ENCODE results near the gene CWC27. TPM values are rescaled to one million over a fixed set of nuclear protein-coding genes. Genes with fewer than 3 reads are reported as not detected.
"Not testable (repeated sequence)": the region's sequence is repeated elsewhere in the genome, so short reads cannot be mapped to it uniquely, and the experiment has no call there.

Gene CWC27
- total RNA-seq, 1 donor from 2014 or later: 9.9 TPM

- no peaks in the 10 kb centered on the region for H3K9me3 ChIP-seq (ENCODE audit: control insufficient read depth in 3 of 3, low read length in 3 of 3)
- no peak overlapping the region for H3K4me3 ChIP-seq (ENCODE audit: low read length in 3 of 3)
- H3K9ac ChIP-seq (ENCODE audit: low read depth in 1 of 3, low read length in 3 of 3): no peak overlapping the region
- H3K4me1 ChIP-seq (ENCODE audit: control insufficient read depth in 3 of 3, insufficient read depth in 3 of 3, low read length in 3 of 3): no peaks in the 10 kb centered on the region
- no peak overlapping the region for H3K27ac ChIP-seq (ENCODE audit: low read depth, low read length)
- no peaks in the 10 kb centered on the region for H3K27me3 ChIP-seq (ENCODE audit: control insufficient read depth in 3 of 3, insufficient read depth in 3 of 3, low read length in 3 of 3)
- peaks cover 0 to 10% (median 4%) of the 10 kb centered on the region in 3 donors for H3K36me3 ChIP-seq (ENCODE audit: control insufficient read depth in 3 of 3, insufficient read depth in 3 of 3, low read length in 3 of 3)
These were observed 38.8 kb downstream of the CWC27 start for GRCh38 chr5:64807520-64807919.

GRCh38 chr5:64811050-64811640, 42.4 kb downstream of the CWC27 start:
- Histone ChIP-seq H3K9ac (ENCODE audit: low read depth in 1 of 3, low read length in 3 of 3) (no peak overlapping the region), H3K9me3 (ENCODE audit: control insufficient read depth in 3 of 3, low read length in 3 of 3) (no peaks in the 10 kb centered on the region)

GRCh38 chr5:64814073-64814472, 45.3 kb downstream of the CWC27 start:
- Histone ChIP-seq H3K27ac (ENCODE audit: low read depth, low read length) (no peak overlapping the region), H3K27me3 (ENCODE audit: control insufficient read depth in 3 of 3, insufficient read depth in 3 of 3, low read length in 3 of 3) (no peaks in the 10 kb centered on the region), H3K4me1 (ENCODE audit: control insufficient read depth in 3 of 3, insufficient read depth in 3 of 3, low read length in 3 of 3) (no peaks in the 10 kb centered on the region)

More at GRCh38 chr5:64811050-64811640, 42.4 kb downstream of the CWC27 start:
- no peaks in the 10 kb centered on the region for H3K4me1 ChIP-seq (ENCODE audit: control insufficient read depth in 3 of 3, insufficient read depth in 3 of 3, low read length in 3 of 3)
- H3K27ac ChIP-seq (ENCODE audit: low read depth, low read length): no peak overlapping the region
- H3K27me3 ChIP-seq (ENCODE audit: control insufficient read depth in 3 of 3, insufficient read depth in 3 of 3, low read length in 3 of 3): no peaks in the 10 kb centered on the region
- H3K36me3 ChIP-seq (ENCODE audit: control insufficient read depth in 3 of 3, insufficient read depth in 3 of 3, low read length in 3 of 3): peaks cover 0 to 2% (median 0%) of the 10 kb centered on the region in 3 donors
- no peak overlapping the region for H3K4me3 ChIP-seq (ENCODE audit: low read length in 3 of 3)

GRCh38 chr5:64818245-64818644, 49.5 kb downstream of the CWC27 start:
- peaks cover 0 to 2% (median 0%) of the 10 kb centered on the region in 3 donors for H3K36me3 ChIP-seq (ENCODE audit: control insufficient read depth in 3 of 3, insufficient read depth in 3 of 3, low read length in 3 of 3)
- no peaks in the 10 kb centered on the region for H3K4me1 ChIP-seq (ENCODE audit: control insufficient read depth in 3 of 3, insufficient read depth in 3 of 3, low read length in 3 of 3)
- no peak overlapping the region for H3K4me3 ChIP-seq (ENCODE audit: low read length in 3 of 3)
- H3K9me3 ChIP-seq (ENCODE audit: control insufficient read depth in 3 of 3, low read length in 3 of 3): no peaks in the 10 kb centered on the region
- H3K27me3 ChIP-seq (ENCODE audit: control insufficient read depth in 3 of 3, insufficient read depth in 3 of 3, low read length in 3 of 3): no peaks in the 10 kb centered on the region
- no peak overlapping the region for H3K9ac ChIP-seq (ENCODE audit: low read depth in 1 of 3, low read length in 3 of 3)
- no peak overlapping the region for H3K27ac ChIP-seq (ENCODE audit: low read depth, low read length)

More at GRCh38 chr5:64814073-64814472, 45.3 kb downstream of the CWC27 start:
- Histone ChIP-seq H3K9me3 (ENCODE audit: control insufficient read depth in 3 of 3, low read length in 3 of 3) (no peaks in the 10 kb centered on the region), H3K36me3 (ENCODE audit: control insufficient read depth in 3 of 3, insufficient read depth in 3 of 3, low read length in 3 of 3) (peaks cover 0 to 2% (median 0%) of the 10 kb centered on the region in 3 donors), H3K4me3 (ENCODE audit: low read length in 3 of 3) (no peak overlapping the region), H3K9ac (ENCODE audit: low read depth in 1 of 3, low read length in 3 of 3) (no peak overlapping the region)

GRCh38 chr5:64819345-64819744, 50.6 kb downstream of the CWC27 start:
- not testable (repeated sequence) for H3K27me3 ChIP-seq (ENCODE audit: control insufficient read depth in 3 of 3, insufficient read depth in 3 of 3, low read length in 3 of 3); H3K36me3 ChIP-seq (ENCODE audit: control insufficient read depth in 3 of 3, insufficient read depth in 3 of 3, low read length in 3 of 3); H3K9ac ChIP-seq (ENCODE audit: low read depth in 1 of 3, low read length in 3 of 3); H3K4me1 ChIP-seq (ENCODE audit: control insufficient read depth in 3 of 3, insufficient read depth in 3 of 3, low read length in 3 of 3); H3K27ac ChIP-seq (ENCODE audit: low read depth, low read length); H3K9me3 ChIP-seq (ENCODE audit: control insufficient read depth in 3 of 3, low read length in 3 of 3); H3K4me3 ChIP-seq (ENCODE audit: low read length in 3 of 3)

GRCh38 chr5:64822320-64822719, 53.6 kb downstream of the CWC27 start:
- Histone ChIP-seq H3K27ac (ENCODE audit: low read depth, low read length) (no peak overlapping the region), H3K9ac (ENCODE audit: low read depth in 1 of 3, low read length in 3 of 3) (no peak overlapping the region), H3K4me1 (ENCODE audit: control insufficient read depth in 3 of 3, insufficient read depth in 3 of 3, low read length in 3 of 3) (no peaks in the 10 kb centered on the region), H3K9me3 (ENCODE audit: control insufficient read depth in 3 of 3, low read length in 3 of 3) (no peaks in the 10 kb centered on the region), H3K4me3 (ENCODE audit: low read length in 3 of 3) (no peak overlapping the region), H3K36me3 (ENCODE audit: control insufficient read depth in 3 of 3, insufficient read depth in 3 of 3, low read length in 3 of 3) (peaks cover 0 to 2% (median 0%) of the 10 kb centered on the region in 3 donors), H3K27me3 (ENCODE audit: control insufficient read depth in 3 of 3, insufficient read depth in 3 of 3, low read length in 3 of 3) (no peaks in the 10 kb centered on the region)

- Histone ChIP-seq H3K4me3 (ENCODE audit: low read length in 3 of 3) (no peak overlapping the region), H3K4me1 (ENCODE audit: control insufficient read depth in 3 of 3, insufficient read depth in 3 of 3, low read length in 3 of 3) (no peaks in the 10 kb centered on the region), H3K36me3 (ENCODE audit: control insufficient read depth in 3 of 3, insufficient read depth in 3 of 3, low read length in 3 of 3) (no peaks in the 10 kb centered on the region), H3K9ac (ENCODE audit: low read depth in 1 of 3, low read length in 3 of 3) (no peak overlapping the region), H3K27me3 (ENCODE audit: control insufficient read depth in 3 of 3, insufficient read depth in 3 of 3, low read length in 3 of 3) (no peaks in the 10 kb centered on the region), H3K9me3 (ENCODE audit: control insufficient read depth in 3 of 3, low read length in 3 of 3) (no peaks in the 10 kb centered on the region), H3K27ac (ENCODE audit: low read depth, low read length) (no peak overlapping the region)
These were observed 57.8 kb downstream of the CWC27 start for GRCh38 chr5:64826541-64826940.

GRCh38 chr5:64827703-64828102, 59.0 kb downstream of the CWC27 start:
- H3K4me3 ChIP-seq (ENCODE audit: low read length in 3 of 3): no peak overlapping the region
- H3K4me1 ChIP-seq (ENCODE audit: control insufficient read depth in 3 of 3, insufficient read depth in 3 of 3, low read length in 3 of 3): no peaks in the 10 kb centered on the region
- H3K9ac ChIP-seq (ENCODE audit: low read depth in 1 of 3, low read length in 3 of 3): no peak overlapping the region
- H3K9me3 ChIP-seq (ENCODE audit: control insufficient read depth in 3 of 3, low read length in 3 of 3): no peaks in the 10 kb centered on the region
- no peaks in the 10 kb centered on the region for H3K27me3 ChIP-seq (ENCODE audit: control insufficient read depth in 3 of 3, insufficient read depth in 3 of 3, low read length in 3 of 3)
- H3K27ac ChIP-seq (ENCODE audit: low read depth, low read length): no peak overlapping the region
- no peaks in the 10 kb centered on the region for H3K36me3 ChIP-seq (ENCODE audit: control insufficient read depth in 3 of 3, insufficient read depth in 3 of 3, low read length in 3 of 3)

- H3K27ac ChIP-seq (ENCODE audit: low read depth, low read length); H3K4me3 ChIP-seq (ENCODE audit: low read length in 3 of 3); H3K36me3 ChIP-seq (ENCODE audit: control insufficient read depth in 3 of 3, insufficient read depth in 3 of 3, low read length in 3 of 3); H3K9me3 ChIP-seq (ENCODE audit: control insufficient read depth in 3 of 3, low read length in 3 of 3); H3K27me3 ChIP-seq (ENCODE audit: control insufficient read depth in 3 of 3, insufficient read depth in 3 of 3, low read length in 3 of 3); H3K4me1 ChIP-seq (ENCODE audit: control insufficient read depth in 3 of 3, insufficient read depth in 3 of 3, low read length in 3 of 3); H3K9ac ChIP-seq (ENCODE audit: low read depth in 1 of 3, low read length in 3 of 3): not testable (repeated sequence)
These were observed 61.9 kb downstream of the CWC27 start for GRCh38 chr5:64830650-64831049.

GRCh38 chr5:64831996-64832395, 63.3 kb downstream of the CWC27 start:
- Histone ChIP-seq H3K9me3 (ENCODE audit: control insufficient read depth in 3 of 3, low read length in 3 of 3) (no peaks in the 10 kb centered on the region), H3K4me1 (ENCODE audit: control insufficient read depth in 3 of 3, insufficient read depth in 3 of 3, low read length in 3 of 3) (peaks cover 3 to 8% (median 3%) of the 10 kb centered on the region in 3 donors), H3K4me3 (ENCODE audit: low read length in 3 of 3) (no peak overlapping the region), H3K27me3 (ENCODE audit: control insufficient read depth in 3 of 3, insufficient read depth in 3 of 3, low read length in 3 of 3) (no peaks in the 10 kb centered on the region), H3K27ac (ENCODE audit: low read depth, low read length) (no peak overlapping the region), H3K36me3 (ENCODE audit: control insufficient read depth in 3 of 3, insufficient read depth in 3 of 3, low read length in 3 of 3) (no peaks in the 10 kb centered on the region), H3K9ac (ENCODE audit: low read depth in 1 of 3, low read length in 3 of 3) (no peak overlapping the region)

Measured in skeletal muscle tissue (tissue), 4 donors.